HUDEP-2 (cell line): ENCODE measurements around the gene MARCO.
A peak's percentile ranks its signal among the peaks of the same experiment; 100 is the strongest.
"Not testable (repeated sequence)": the region's sequence is repeated elsewhere in the genome, so short reads cannot be mapped to it uniquely, and the experiment has no call there.

Experiments
- DNase-seq, 76 experiments: peaks; one replicate each; lab custom pipeline; 2025; ENCODE audit not compliant: unreplicated experiment in 76 of 76; lab: John Stamatoyannopoulos, UW

The MARCO gene

GRCh38 chr2:118925981-118926380, 16.0 kb upstream of the MARCO start:
- no peak for DNase-seq

GRCh38 chr2:118929059-118929458, 12.9 kb upstream of the MARCO start:
- no peak for DNase-seq

GRCh38 chr2:118932949-118933348, 9.0 kb upstream of the MARCO start:
- no peak for DNase-seq

GRCh38 chr2:118936306-118936705, 5.7 kb upstream of the MARCO start:
- no peak for DNase-seq

- no peak for DNase-seq
Measured at GRCh38 chr2:118936936-118937335, 5.1 kb upstream of the MARCO start.

- DNase-seq, result no peak
Measured at GRCh38 chr2:118937817-118938216, 4.2 kb upstream of the MARCO start.

- no peak for DNase-seq
Measured at GRCh38 chr2:118939994-118940393, 2.0 kb upstream of the MARCO start.

GRCh38 chr2:118940486-118941120, 1.4 kb upstream of the MARCO start:
- DNase-seq, result no peak

- no peak for DNase-seq
Measured at GRCh38 chr2:118943286-118943685, 1.3 kb downstream of the MARCO start.

- no peak for DNase-seq
Measured at GRCh38 chr2:118945881-118946280, 3.9 kb downstream of the MARCO start.

GRCh38 chr2:118948266-118948665, 6.3 kb downstream of the MARCO start:
- not testable (repeated sequence) for DNase-seq

GRCh38 chr2:118954297-118955060, 12.5 kb downstream of the MARCO start:
- DNase-seq, result no peak

- no peak for DNase-seq
Measured at GRCh38 chr2:118965737-118966136, 23.7 kb downstream of the MARCO start.

GRCh38 chr2:118967124-118967880, 25.3 kb downstream of the MARCO start:
- no peak for DNase-seq

- no peak for DNase-seq
Measured at GRCh38 chr2:118968042-118968441, 26.0 kb downstream of the MARCO start.

- DNase-seq, result no peak
Measured at GRCh38 chr2:118968961-118969733, 27.2 kb downstream of the MARCO start.

GRCh38 chr2:118969734-118970395, 27.9 kb downstream of the MARCO start:
- DNase-seq, result no peak

- peak in 12 of 76 experiments; percentile 5 to 49 (median 16) for DNase-seq
Measured at GRCh38 chr2:118970396-118971135, 28.6 kb downstream of the MARCO start.

GRCh38 chr2:118971245-118972122, 29.5 kb downstream of the MARCO start:
- no peak for DNase-seq
